Measurements from ENCODE around the gene NBAS. TPM values are rescaled to one million over a fixed set of nuclear protein-coding genes. Genes with fewer than 3 reads are reported as not detected.
A peak's percentile ranks its signal among the peaks of the same experiment; 100 is the strongest.
"Not testable (repeated sequence)": the region's sequence is repeated elsewhere in the genome, so short reads cannot be mapped to it uniquely, and the experiment has no call there.

The NBAS gene
- total RNA-seq, 1 experiment from 2014 or later: 44.2 TPM

DNA sequence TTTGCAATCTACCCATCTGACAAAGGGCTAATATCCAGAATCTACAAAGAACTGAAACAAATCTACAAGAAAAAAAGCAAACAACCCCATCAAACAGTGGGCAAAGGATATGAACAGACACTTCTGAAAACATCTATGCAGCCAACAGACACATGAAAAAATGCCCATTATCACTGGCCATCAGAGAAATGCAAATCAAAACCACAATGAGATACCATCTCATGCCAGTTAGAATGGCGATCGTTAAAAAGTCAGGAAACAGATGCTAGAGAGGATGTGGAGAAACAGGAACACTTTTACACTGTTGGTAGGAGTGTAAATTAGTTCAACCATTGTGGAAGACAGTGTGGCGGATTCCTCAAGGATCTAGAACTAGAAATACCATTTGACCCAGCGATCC is 239.7 kb downstream of the NBAS start:
- not testable (repeated sequence) for H3K4me1 ChIP-seq; H3K4me3 ChIP-seq; H3K27me3 ChIP-seq; H3K36me3 ChIP-seq; DNase-seq; H3K27ac ChIP-seq; H3K9me3 ChIP-seq (replicated peaks)

- H3K9me3 ChIP-seq (replicated peaks): no peaks in the 10 kb centered on the region
- no peak for DNase-seq
- H3K4me3 ChIP-seq: no peak overlapping the region
- H3K36me3 ChIP-seq: peaks cover 2% of the 10 kb centered on the region; the same call in 1 of the 2 replicates
- no peak overlapping the region for H3K27ac ChIP-seq
- no peaks in the 10 kb centered on the region for H3K27me3 ChIP-seq
- peaks cover 17% of the 10 kb centered on the region for H3K4me1 ChIP-seq
Observed at GRCh38 chr2:15316370-15316814, 244.7 kb downstream of the NBAS start.

DNA sequence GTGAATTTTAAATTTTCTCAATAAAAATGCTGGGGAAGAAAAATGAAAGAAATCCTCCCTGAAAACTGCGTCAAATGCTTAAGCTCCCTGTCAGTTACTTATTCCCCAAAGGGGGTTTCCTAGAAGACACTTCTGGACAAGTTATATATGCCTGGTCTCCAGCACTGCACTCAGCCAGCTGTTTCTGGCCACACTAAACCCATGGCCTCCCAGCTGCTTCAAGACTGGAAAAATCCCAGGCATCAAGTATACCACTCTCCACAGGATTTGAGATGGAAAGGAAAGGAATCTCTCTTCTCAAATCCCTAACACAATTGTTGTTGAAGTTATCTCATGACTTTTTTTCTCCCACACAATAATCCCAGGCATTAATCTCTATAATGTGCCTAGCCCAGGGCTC is 245.7 kb downstream of the NBAS start:
- Histone ChIP-seq H3K27ac (no peak overlapping the region), H3K36me3 (peaks cover 2% of the 10 kb centered on the region; the same call in 1 of the 2 replicates), H3K9me3 (replicated peaks) (no peaks in the 10 kb centered on the region), H3K4me3 (no peak overlapping the region), H3K4me1 (peaks cover 17% of the 10 kb centered on the region), H3K27me3 (no peaks in the 10 kb centered on the region)
- DNase-seq: peak; percentile 8 to 53

DNA sequence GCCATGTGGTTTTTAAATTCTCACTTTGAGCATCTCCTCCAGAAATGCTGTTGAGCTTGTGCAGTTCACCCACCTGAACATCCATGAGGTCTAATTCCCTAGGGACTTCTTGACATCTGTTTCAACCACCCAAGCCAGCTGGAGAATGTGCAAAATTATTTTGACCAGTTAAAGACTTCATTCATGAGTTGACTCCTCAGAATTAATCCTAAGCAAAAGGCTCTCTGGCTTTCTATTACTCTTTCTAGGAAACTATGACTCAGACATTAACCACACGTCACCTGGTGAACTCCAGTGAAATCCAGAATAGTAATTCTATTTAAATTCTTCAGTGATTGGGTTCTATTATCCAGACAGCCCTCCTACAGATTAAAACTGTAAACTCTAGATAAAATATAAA is 247.5 kb downstream of the NBAS start:
- Histone ChIP-seq H3K4me1 (peaks cover 17% of the 10 kb centered on the region), H3K27ac (no peak overlapping the region), H3K27me3 (no peaks in the 10 kb centered on the region), H3K9me3 (replicated peaks) (no peaks in the 10 kb centered on the region), H3K36me3 (peaks cover 2% of the 10 kb centered on the region; the same call in 1 of the 2 replicates), H3K4me3 (no peak overlapping the region)
- peak; percentile 7 to 44 for DNase-seq

DNA sequence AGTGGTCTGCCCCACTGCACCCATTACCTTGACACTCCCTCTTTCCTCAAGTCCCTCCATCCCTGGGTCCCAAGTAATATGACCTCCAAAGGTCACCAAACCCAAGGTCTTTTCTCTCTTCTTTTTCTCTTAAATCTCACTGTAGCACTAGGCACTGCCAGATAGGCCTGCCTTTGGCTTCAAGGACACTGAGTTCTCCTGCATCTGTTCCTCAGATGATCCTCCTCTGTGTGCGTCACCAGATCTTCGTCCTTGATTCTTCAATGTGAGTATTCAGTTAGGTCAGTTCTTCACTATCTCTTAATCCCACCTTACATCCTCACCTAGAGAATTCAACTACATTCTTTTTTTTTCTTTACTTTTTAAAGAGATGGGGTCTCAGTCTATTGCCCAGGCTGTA is 249.2 kb downstream of the NBAS start:
- H3K4me1 ChIP-seq: peaks cover 17% of the 10 kb centered on the region
- H3K9me3 ChIP-seq (replicated peaks): no peaks in the 10 kb centered on the region

GRCh38 chr2:15311201-15311907 is 249.8 kb downstream of the NBAS start:
- Histone ChIP-seq H3K4me3 (no peak overlapping the region), H3K27me3 (no peaks in the 10 kb centered on the region), H3K27ac (no peak overlapping the region), H3K36me3 (peaks cover 2% of the 10 kb centered on the region; the same call in 1 of the 2 replicates), H3K4me1 (peaks cover 17% of the 10 kb centered on the region), H3K9me3 (replicated peaks) (no peaks in the 10 kb centered on the region)
- DNase-seq: no peak

More for the DNA sequence above, 249.2 kb downstream of the NBAS start:
- Histone ChIP-seq H3K4me3 (no peak overlapping the region), H3K27ac (no peak overlapping the region), H3K36me3 (peaks cover 2% of the 10 kb centered on the region; the same call in 1 of the 2 replicates), H3K27me3 (no peaks in the 10 kb centered on the region)
- no peak for DNase-seq

DNA sequence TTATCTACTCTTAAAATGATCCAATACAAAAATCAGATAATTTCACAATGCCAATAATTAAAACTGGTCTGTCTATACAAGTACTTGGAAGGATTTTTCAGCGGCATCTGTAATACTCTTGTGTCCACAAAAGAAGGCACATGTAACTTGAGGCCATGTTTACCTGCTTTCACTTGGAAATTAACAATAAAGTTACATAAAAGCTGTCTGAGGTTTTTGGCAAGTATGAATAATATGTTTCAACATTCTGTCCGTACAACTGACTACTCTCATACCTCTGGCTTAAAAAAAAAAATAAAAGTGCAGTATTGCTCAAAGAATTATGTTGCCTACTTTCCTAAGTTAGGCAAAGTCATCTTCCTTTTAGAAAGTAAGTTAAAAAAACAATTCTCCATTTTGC is 253.6 kb downstream of the NBAS start:
- no peaks in the 10 kb centered on the region for H3K9me3 ChIP-seq (replicated peaks)
- H3K27ac ChIP-seq: no peak overlapping the region
- H3K36me3 ChIP-seq: peaks cover 9% of the 10 kb centered on the region; the same call in 1 of the 2 replicates
- no peaks in the 10 kb centered on the region for H3K4me1 ChIP-seq
- H3K4me3 ChIP-seq: no peak overlapping the region
- no peaks in the 10 kb centered on the region for H3K27me3 ChIP-seq
- DNase-seq: no peak

- Histone ChIP-seq H3K4me3 (no peak overlapping the region), H3K4me1 (no peaks in the 10 kb centered on the region), H3K36me3 (peaks cover 9% of the 10 kb centered on the region; the same call in 1 of the 2 replicates), H3K9me3 (replicated peaks) (no peaks in the 10 kb centered on the region), H3K27ac (no peak overlapping the region), H3K27me3 (no peaks in the 10 kb centered on the region)
- DNase-seq: no peak
Observed at GRCh38 chr2:15306706-15307105, 254.4 kb downstream of the NBAS start.

- no peaks in the 10 kb centered on the region for H3K9me3 ChIP-seq (replicated peaks)
- peaks cover 7% of the 10 kb centered on the region; the same call in 1 of the 2 replicates for H3K36me3 ChIP-seq
- no peak overlapping the region for H3K4me3 ChIP-seq
- H3K27ac ChIP-seq: no peak overlapping the region
- no peaks in the 10 kb centered on the region for H3K4me1 ChIP-seq
- H3K27me3 ChIP-seq: no peaks in the 10 kb centered on the region
- no peak for DNase-seq
Observed at GRCh38 chr2:15303874-15304273, 257.3 kb downstream of the NBAS start.

- Histone ChIP-seq H3K4me1 (no peaks in the 10 kb centered on the region), H3K4me3 (no peak overlapping the region), H3K9me3 (replicated peaks) (no peaks in the 10 kb centered on the region), H3K27me3 (no peaks in the 10 kb centered on the region), H3K36me3 (peaks cover 7% of the 10 kb centered on the region; the same call in 1 of the 2 replicates), H3K27ac (no peak overlapping the region)
- DNase-seq: no peak
Observed at GRCh38 chr2:15302154-15302553, 259.0 kb downstream of the NBAS start.

DNA sequence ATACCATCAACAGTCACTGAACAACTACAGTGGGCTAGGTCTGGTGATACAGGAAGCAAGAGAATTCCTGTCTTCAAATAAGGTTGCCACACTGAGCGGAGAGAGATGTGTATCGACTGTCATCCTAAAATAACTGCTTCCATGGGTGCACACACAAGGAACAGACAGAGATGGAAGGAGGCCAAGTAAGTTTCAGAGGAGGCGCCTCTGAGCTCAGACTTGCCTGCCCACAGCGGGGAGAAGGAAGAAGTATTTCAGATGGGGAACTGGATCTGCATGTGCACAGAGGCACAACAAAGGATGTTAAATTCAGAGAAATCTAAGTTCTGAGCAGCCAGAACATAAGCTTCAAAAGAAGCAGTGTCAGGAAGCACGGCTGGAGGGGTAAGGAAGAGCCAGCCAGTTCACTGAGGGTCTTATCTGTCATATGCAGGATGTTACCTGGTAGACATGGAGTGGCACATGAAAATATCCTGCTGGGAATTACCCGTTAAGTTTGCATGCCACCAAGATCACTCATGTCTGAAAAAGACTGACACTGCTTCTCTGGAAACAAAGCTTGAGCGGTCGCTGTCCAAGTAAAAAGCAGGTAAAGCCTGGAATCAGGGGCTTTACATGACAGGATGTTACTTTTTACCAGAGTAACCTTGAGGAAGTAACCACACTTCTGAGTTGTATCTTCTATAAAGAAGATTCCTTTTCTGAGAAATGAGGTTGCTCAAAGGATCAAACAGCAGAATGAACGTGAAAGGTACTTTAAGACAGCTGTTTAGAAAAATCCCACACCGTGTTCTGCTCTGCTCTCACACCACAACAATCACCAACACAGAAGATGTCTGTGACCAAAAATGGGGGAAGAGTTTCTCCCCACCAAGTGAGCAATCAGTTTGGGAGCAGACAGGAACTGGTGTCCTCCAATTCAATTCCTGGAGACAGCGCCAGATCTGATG is 260.2 kb downstream of the NBAS start:
- peaks cover 7% of the 10 kb centered on the region; the same call in 1 of the 2 replicates for H3K36me3 ChIP-seq
- no peaks in the 10 kb centered on the region for H3K4me1 ChIP-seq
- no peaks in the 10 kb centered on the region for H3K9me3 ChIP-seq (replicated peaks)
- no peak overlapping the region for H3K27ac ChIP-seq
- no peak overlapping the region for H3K4me3 ChIP-seq
- H3K27me3 ChIP-seq: no peaks in the 10 kb centered on the region
- DNase-seq: no peak

- DNase-seq: no peak
- H3K9me3 ChIP-seq (replicated peaks): no peaks in the 10 kb centered on the region
- H3K36me3 ChIP-seq: peaks cover 6% of the 10 kb centered on the region; the same call in 1 of the 2 replicates
- H3K4me1 ChIP-seq: no peaks in the 10 kb centered on the region
- no peaks in the 10 kb centered on the region for H3K27me3 ChIP-seq
- no peak overlapping the region for H3K27ac ChIP-seq
- H3K4me3 ChIP-seq: no peak overlapping the region
Observed at GRCh38 chr2:15299904-15300520, 261.1 kb downstream of the NBAS start.

- Histone ChIP-seq H3K27me3 (no peaks in the 10 kb centered on the region), H3K4me1 (no peaks in the 10 kb centered on the region), H3K27ac (no peak overlapping the region), H3K36me3 (no peaks in the 10 kb centered on the region; the same call in 1 of the 2 replicates), H3K9me3 (replicated peaks) (no peaks in the 10 kb centered on the region), H3K4me3 (no peak overlapping the region)
- DNase-seq: no peak
Observed at GRCh38 chr2:15298770-15299169, 262.4 kb downstream of the NBAS start.

- no peak overlapping the region for H3K27ac ChIP-seq
- H3K9me3 ChIP-seq (replicated peaks): no peaks in the 10 kb centered on the region
- H3K27me3 ChIP-seq: no peaks in the 10 kb centered on the region
- no peak for DNase-seq
- H3K36me3 ChIP-seq: peaks cover 4% of the 10 kb centered on the region; the same call in 1 of the 2 replicates
- no peak overlapping the region for H3K4me3 ChIP-seq
- no peaks in the 10 kb centered on the region for H3K4me1 ChIP-seq
Observed at GRCh38 chr2:15293262-15293937, 267.7 kb downstream of the NBAS start.
